H9 (cell line): Measurements from ENCODE around the gene PREX1. TPM values are rescaled to one million over a fixed set of nuclear protein-coding genes. Genes with fewer than 3 reads are reported as not detected.

Source experiments
- DNase-seq: peaks from one replicate; pipeline ENCODE4 v3.0.0-alpha.2; 2017
- H2AFZ ChIP-seq: one replicate; pipeline ENCODE4 v1.6.1; 2013; ENCODE audit warnings: mild to moderate bottlenecking, low read length, control low read depth, moderate library complexity
- H2AK5ac ChIP-seq: 2 replicates; pipeline ENCODE4 v1.6.1; 2013; ENCODE audit warnings: low read length, control low read depth, mixed read lengths; ENCODE audit not compliant: insufficient read length
- H2BK120ac ChIP-seq: one replicate; pipeline ENCODE4 v1.6.1; 2013; ENCODE audit warnings: low read depth, mild to moderate bottlenecking, low read length, control low read depth, inconsistent platforms; ENCODE audit not compliant: poor library complexity, severe bottlenecking
- H2BK12ac ChIP-seq: 2 replicates; pipeline ENCODE4 v1.6.1; 2013; ENCODE audit warnings: low read length, control low read depth, mixed read lengths, low read depth; ENCODE audit not compliant: insufficient read length
- H2BK15ac ChIP-seq: 2 replicates; pipeline ENCODE4 v1.6.1; 2013; ENCODE audit warnings: low read depth, low read length, control low read depth
- H2BK20ac ChIP-seq: one replicate; pipeline ENCODE4 v1.6.1; 2013; ENCODE audit warnings: low read depth, mild to moderate bottlenecking, low read length, control low read depth, inconsistent platforms; ENCODE audit not compliant: poor library complexity, severe bottlenecking
- H2BK5ac ChIP-seq: 2 replicates; pipeline ENCODE4 v1.6.1; 2013; ENCODE audit warnings: low read length, control low read depth, mixed read lengths; ENCODE audit not compliant: insufficient read length
- H3K14ac ChIP-seq: 2 replicates; pipeline ENCODE4 v1.6.1; 2013; ENCODE audit warnings: low read length, control low read depth; ENCODE audit not compliant: insufficient read depth
- H3K18ac ChIP-seq: 2 replicates; pipeline ENCODE4 v1.6.1; 2013; ENCODE audit warnings: low read depth, mild to moderate bottlenecking, mixed read lengths, low read length, control low read depth; ENCODE audit not compliant: insufficient read length
- H3K23ac ChIP-seq: 2 replicates; pipeline ENCODE4 v1.6.1; 2013; ENCODE audit warnings: low read length, control low read depth, mixed read lengths, low read depth; ENCODE audit not compliant: insufficient read length
- H3K23me2 ChIP-seq: 2 replicates; pipeline ENCODE4 v1.6.1; 2013; ENCODE audit warnings: low read depth, mild to moderate bottlenecking, mixed read lengths, low read length, control low read depth; ENCODE audit not compliant: insufficient read length, poor library complexity, severe bottlenecking
- H3K27ac ChIP-seq: 2 replicates; pipeline ENCODE4 v1.5.1; 2013; ENCODE audit warnings: low read length, control low read depth, mixed read lengths, low read depth; ENCODE audit not compliant: insufficient read length
- H3K27me3 ChIP-seq: 2 replicates; pipeline ENCODE4 v1.6.1; 2013; ENCODE audit warnings: low read length, control low read depth, inconsistent platforms; ENCODE audit not compliant: insufficient read depth
- H3K4ac ChIP-seq: 2 replicates; pipeline ENCODE4 v1.6.1; 2013; ENCODE audit warnings: low read depth, mild to moderate bottlenecking, control low read depth, inconsistent platforms, low read length, moderate library complexity
- H3K4me1 ChIP-seq: 2 replicates; pipeline ENCODE4 v1.6.1; 2013; ENCODE audit warnings: low read length, control low read depth, inconsistent platforms; ENCODE audit not compliant: insufficient read depth
- H3K4me2 ChIP-seq: 2 replicates; pipeline ENCODE4 v1.6.1; 2013; ENCODE audit warnings: low read length, control low read depth, mixed read lengths; ENCODE audit not compliant: insufficient read length, insufficient read depth
- H3K56ac ChIP-seq: 2 replicates; pipeline ENCODE4 v1.6.1; 2013; ENCODE audit warnings: low read depth, mild to moderate bottlenecking, mixed read lengths, low read length, control low read depth; ENCODE audit not compliant: insufficient read length
- H3K79me1 ChIP-seq: 2 replicates; pipeline ENCODE4 v1.6.1; 2013; ENCODE audit warnings: low read depth, mild to moderate bottlenecking, moderate library complexity, low read length, control low read depth, inconsistent platforms; ENCODE audit not compliant: insufficient read depth, poor library complexity, severe bottlenecking
- H3K79me2 ChIP-seq: 2 replicates; pipeline ENCODE4 v1.6.1; 2013; ENCODE audit warnings: low read length, control low read depth, inconsistent platforms; ENCODE audit not compliant: insufficient read depth
- H3K9ac ChIP-seq: 2 replicates; pipeline ENCODE4 v1.6.1; 2013; ENCODE audit warnings: low read length, control low read depth, mixed read lengths; ENCODE audit not compliant: insufficient read length; ENCODE audit errors: extremely low read depth
- H3K9me3 ChIP-seq: one replicate; pipeline ENCODE4 v1.6.1; 2013; ENCODE audit warnings: low read depth, low read length, inconsistent platforms; ENCODE audit not compliant: control insufficient read depth
- H3T11ph ChIP-seq: one replicate; pipeline ENCODE4 v1.6.1; 2013; ENCODE audit warnings: mild to moderate bottlenecking, low read length, control low read depth, inconsistent platforms
- H4K20me1 ChIP-seq: one replicate; pipeline ENCODE4 v1.6.1; 2013; ENCODE audit not compliant: control insufficient read depth, insufficient read length, insufficient read depth
- H4K5ac ChIP-seq: 2 replicates; pipeline ENCODE4 v1.6.1; 2013; ENCODE audit warnings: low read depth, mild to moderate bottlenecking, mixed read lengths, low read length, control low read depth; ENCODE audit not compliant: insufficient read length
- H4K8ac ChIP-seq: replicated peaks from 2 replicates; pipeline ENCODE4 v1.6.1; 2013; ENCODE audit warnings: low read length, control low read depth, mixed read lengths, low read depth; ENCODE audit not compliant: insufficient read length
- H4K91ac ChIP-seq: 2 replicates; pipeline ENCODE4 v1.6.1; 2013; ENCODE audit warnings: low read depth, mild to moderate bottlenecking, moderate library complexity, mixed read lengths, low read length, control low read depth; ENCODE audit not compliant: insufficient read length
- H3K27ac Mint-ChIP-seq, 3 experiments: 2 replicates in 2 of 3; 3 replicates in 1 of 3; pipeline ENCODE4 v1.8.0; 2020 to 2021; ENCODE audit warnings: mixed read lengths in 3 of 3, mild to moderate bottlenecking in 1 of 3, moderate library complexity in 1 of 3
- H3K27me3 Mint-ChIP-seq: 2 replicates; pipeline ENCODE4 v1.8.0; 2021; ENCODE audit warnings: low read depth, mild to moderate bottlenecking, moderate library complexity, mixed read lengths
- H3K36me3 Mint-ChIP-seq, 3 experiments: 2 replicates in 2 of 3; 3 replicates in 1 of 3; pipeline ENCODE4 v1.8.0; 2020 to 2021; ENCODE audit warnings: low read depth in 3 of 3, mixed read lengths in 3 of 3; ENCODE audit not compliant: insufficient read depth in 1 of 3
- H3K4me1 Mint-ChIP-seq, 2 experiments: 2 replicates each; pipeline ENCODE4 v1.8.0; 2020; ENCODE audit warnings: mixed read lengths in 2 of 2
- H3K4me3 Mint-ChIP-seq, 2 experiments: 2 replicates in 1 of 2; 3 replicates in 1 of 2; pipeline ENCODE4 v1.8.0; 2020 to 2021; ENCODE audit warnings: mild to moderate bottlenecking in 2 of 2, mixed read lengths in 2 of 2, moderate library complexity in 1 of 2
- H3K9me3 Mint-ChIP-seq, 2 experiments: 2 replicates in 1 of 2; 3 replicates in 1 of 2; pipeline ENCODE4 v1.8.0; 2020; ENCODE audit warnings: mild to moderate bottlenecking in 2 of 2, mixed read lengths in 2 of 2, moderate library complexity in 1 of 2
- WGBS: extraction: QIAGEN DNeasy Blood & Tissue Kit; methylation state at CpG from one replicate; pipeline ENCODE4 v1.1.7; 2013; ENCODE audit warnings: missing lambda C conversion rate, low lambda C conversion rate, mixed read lengths; ENCODE audit not compliant: insufficient read length; ENCODE audit errors: extremely low coverage; 5-methylcytosine and 5-hydroxymethylcytosine counted together
- total RNA-seq: library from RNA; stranded (reverse); gene quantifications from 2 replicates; pipeline ENCODE4 v1.2.1, GENCODE V29; 2021
- TF ChIP-seq, protein P1 (sequence below): fragments of 200-600 bp; sonication (generic); conservative IDR thresholded peaks from 3 replicates; pipeline ENCODE4 v1.8.0; 2021; ENCODE audit warnings: antibody characterized with exemption, mild to moderate bottlenecking

Gene PREX1
- total RNA-seq, 1 experiment from 2014 or later, result 6.6 TPM

- H3K14ac ChIP-seq, result no peak overlapping the region
- no peak overlapping the region for H3K27ac ChIP-seq
- no peak for DNase-seq
- H3T11ph ChIP-seq, result no peak overlapping the region
- no peak overlapping the region for H2BK15ac ChIP-seq
- no peak overlapping the region for H3K4me2 ChIP-seq
- no peaks in the 10 kb centered on the region for H3K23me2 ChIP-seq
- Mint-ChIP-seq H3K4me3 (no peak overlapping the region), H3K4me1 (peaks cover 3 to 4% of the 10 kb centered on the region in 2 experiments; a peak in 2 of 4 replicates), H3K36me3 (peaks cover under 1 to 17% (median 11%) of the 10 kb centered on the region in 3 experiments; a peak in 6 of 7 replicates), H3K27ac (no peak overlapping the region; a peak in 1 of 7 replicates), H3K9me3 (peaks cover 6 to 14% of the 10 kb centered on the region in 2 experiments; a peak in 4 of 5 replicates), H3K27me3 (peaks cover 2% of the 10 kb centered on the region; the same call in 1 of the 2 replicates)
- H3K56ac ChIP-seq, result no peak overlapping the region
- no peaks in the 10 kb centered on the region for H3K4me1 ChIP-seq
- H3K79me1 ChIP-seq, result no peaks in the 10 kb centered on the region
- no peaks in the 10 kb centered on the region for H4K20me1 ChIP-seq
- H4K91ac ChIP-seq, result no peak overlapping the region
- no peak overlapping the region for H2AFZ ChIP-seq
- H3K79me2 ChIP-seq, result no peaks in the 10 kb centered on the region
- no peak overlapping the region for H2BK20ac ChIP-seq
- H2BK5ac ChIP-seq, result no peak overlapping the region
- no peak overlapping the region for H4K8ac ChIP-seq
- H3K27me3 ChIP-seq, result no peaks in the 10 kb centered on the region
- H3K18ac ChIP-seq, result no peak overlapping the region
- H3K9me3 ChIP-seq, result no peaks in the 10 kb centered on the region
- H4K5ac ChIP-seq, result no peak overlapping the region
- TF ChIP-seq, protein P1, sequence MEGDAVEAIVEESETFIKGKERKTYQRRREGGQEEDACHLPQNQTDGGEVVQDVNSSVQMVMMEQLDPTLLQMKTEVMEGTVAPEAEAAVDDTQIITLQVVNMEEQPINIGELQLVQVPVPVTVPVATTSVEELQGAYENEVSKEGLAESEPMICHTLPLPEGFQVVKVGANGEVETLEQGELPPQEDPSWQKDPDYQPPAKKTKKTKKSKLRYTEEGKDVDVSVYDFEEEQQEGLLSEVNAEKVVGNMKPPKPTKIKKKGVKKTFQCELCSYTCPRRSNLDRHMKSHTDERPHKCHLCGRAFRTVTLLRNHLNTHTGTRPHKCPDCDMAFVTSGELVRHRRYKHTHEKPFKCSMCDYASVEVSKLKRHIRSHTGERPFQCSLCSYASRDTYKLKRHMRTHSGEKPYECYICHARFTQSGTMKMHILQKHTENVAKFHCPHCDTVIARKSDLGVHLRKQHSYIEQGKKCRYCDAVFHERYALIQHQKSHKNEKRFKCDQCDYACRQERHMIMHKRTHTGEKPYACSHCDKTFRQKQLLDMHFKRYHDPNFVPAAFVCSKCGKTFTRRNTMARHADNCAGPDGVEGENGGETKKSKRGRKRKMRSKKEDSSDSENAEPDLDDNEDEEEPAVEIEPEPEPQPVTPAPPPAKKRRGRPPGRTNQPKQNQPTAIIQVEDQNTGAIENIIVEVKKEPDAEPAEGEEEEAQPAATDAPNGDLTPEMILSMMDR, result no peak
- no peak overlapping the region for H3K23ac ChIP-seq
- H2BK12ac ChIP-seq, result no peak overlapping the region
- H2BK120ac ChIP-seq, result no peak overlapping the region
- no CpG with 5 or more reads among the region's 14 CpGs for WGBS
- H3K4ac ChIP-seq, result no peak overlapping the region
- H3K9ac ChIP-seq, result no peak overlapping the region
- no peak overlapping the region for H2AK5ac ChIP-seq
These were observed 166.0 kb downstream of the PREX1 start for GRCh38 chr20:48661575-48662455.
